Progenitor cell of endocrine pancreas (in vitro differentiated cells): ENCODE measurements around the gene RALGPS1. TPM values are rescaled to one million over a fixed set of nuclear protein-coding genes. Genes with fewer than 3 reads are reported as not detected.

Experiments used
- DNase-seq: peaks from one replicate; pipeline ENCODE4 v3.0.0; 2021; ENCODE audit warnings: low spot score; ENCODE audit not compliant: unreplicated experiment
- H3K27ac Mint-ChIP-seq: 2 replicates; pipeline ENCODE4 v1.8.0; 2021; ENCODE audit warnings: mild to moderate bottlenecking, moderate library complexity, mixed read lengths
- H3K27me3 Mint-ChIP-seq: 2 replicates; pipeline ENCODE4 v1.8.0; 2021; ENCODE audit warnings: mixed read lengths
- H3K36me3 Mint-ChIP-seq: 2 replicates; pipeline ENCODE4 v1.8.0; 2022; ENCODE audit warnings: mixed read lengths; ENCODE audit not compliant: insufficient read depth
- H3K4me1 Mint-ChIP-seq: 2 replicates; pipeline ENCODE4 v1.8.0; 2021; ENCODE audit warnings: low read depth, mixed read lengths
- H3K4me3 Mint-ChIP-seq: 2 replicates; pipeline ENCODE4 v1.8.0; 2021; ENCODE audit warnings: low read depth, mild to moderate bottlenecking, moderate library complexity, mixed read lengths
- H3K9me3 Mint-ChIP-seq: 2 replicates; pipeline ENCODE4 v1.8.0; 2021; ENCODE audit warnings: low read depth, mixed read lengths
- total RNA-seq: library from RNA; stranded (reverse); gene quantifications from 2 replicates; pipeline ENCODE4 v1.2.1, GENCODE V29; 2021
- TF ChIP-seq, protein P1 (sequence below): fragments of 200-600 bp; sonication (generic); IDR thresholded peaks from one replicate; pipeline ENCODE4 v1.5.0; 2021; ENCODE audit warnings: antibody characterized with exemption, mild to moderate bottlenecking; ENCODE audit not compliant: unreplicated experiment

RALGPS1 gene
- total RNA-seq, 1 donor from 2014 or later, result 39.2 TPM

DNA sequence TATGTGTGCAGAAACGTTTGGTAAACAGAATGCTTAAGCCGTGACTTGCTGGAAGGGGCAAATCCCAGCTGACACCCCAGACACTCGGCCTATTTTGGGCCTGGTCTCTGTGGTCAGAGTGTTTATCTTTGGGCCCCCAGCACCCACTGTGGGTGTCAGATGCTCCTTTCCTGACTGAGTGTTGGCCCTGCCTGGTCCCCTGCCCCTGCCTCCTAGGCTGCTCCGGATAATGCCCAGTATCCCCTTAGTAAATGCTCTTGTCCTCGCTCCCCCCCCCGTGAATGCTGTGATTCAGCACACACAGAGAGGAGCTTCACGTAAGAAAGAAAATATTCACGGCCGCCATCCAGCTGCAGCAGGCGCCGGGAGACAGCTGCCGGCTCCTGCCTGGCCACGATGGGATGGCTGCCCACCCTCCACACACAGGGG lies 219.2 kb downstream of the RALGPS1 start:
- Mint-ChIP-seq H3K4me1 (peaks cover 36% of the 10 kb centered on the region), H3K36me3 (no peaks in the 10 kb centered on the region), H3K4me3 (no peak overlapping the region), H3K27ac (no peak overlapping the region), H3K27me3 (peaks cover 23% of the 10 kb centered on the region), H3K9me3 (no peaks in the 10 kb centered on the region)
- TF ChIP-seq, protein P1, sequence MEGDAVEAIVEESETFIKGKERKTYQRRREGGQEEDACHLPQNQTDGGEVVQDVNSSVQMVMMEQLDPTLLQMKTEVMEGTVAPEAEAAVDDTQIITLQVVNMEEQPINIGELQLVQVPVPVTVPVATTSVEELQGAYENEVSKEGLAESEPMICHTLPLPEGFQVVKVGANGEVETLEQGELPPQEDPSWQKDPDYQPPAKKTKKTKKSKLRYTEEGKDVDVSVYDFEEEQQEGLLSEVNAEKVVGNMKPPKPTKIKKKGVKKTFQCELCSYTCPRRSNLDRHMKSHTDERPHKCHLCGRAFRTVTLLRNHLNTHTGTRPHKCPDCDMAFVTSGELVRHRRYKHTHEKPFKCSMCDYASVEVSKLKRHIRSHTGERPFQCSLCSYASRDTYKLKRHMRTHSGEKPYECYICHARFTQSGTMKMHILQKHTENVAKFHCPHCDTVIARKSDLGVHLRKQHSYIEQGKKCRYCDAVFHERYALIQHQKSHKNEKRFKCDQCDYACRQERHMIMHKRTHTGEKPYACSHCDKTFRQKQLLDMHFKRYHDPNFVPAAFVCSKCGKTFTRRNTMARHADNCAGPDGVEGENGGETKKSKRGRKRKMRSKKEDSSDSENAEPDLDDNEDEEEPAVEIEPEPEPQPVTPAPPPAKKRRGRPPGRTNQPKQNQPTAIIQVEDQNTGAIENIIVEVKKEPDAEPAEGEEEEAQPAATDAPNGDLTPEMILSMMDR, result no peak
- DNase-seq, result no peak

DNA sequence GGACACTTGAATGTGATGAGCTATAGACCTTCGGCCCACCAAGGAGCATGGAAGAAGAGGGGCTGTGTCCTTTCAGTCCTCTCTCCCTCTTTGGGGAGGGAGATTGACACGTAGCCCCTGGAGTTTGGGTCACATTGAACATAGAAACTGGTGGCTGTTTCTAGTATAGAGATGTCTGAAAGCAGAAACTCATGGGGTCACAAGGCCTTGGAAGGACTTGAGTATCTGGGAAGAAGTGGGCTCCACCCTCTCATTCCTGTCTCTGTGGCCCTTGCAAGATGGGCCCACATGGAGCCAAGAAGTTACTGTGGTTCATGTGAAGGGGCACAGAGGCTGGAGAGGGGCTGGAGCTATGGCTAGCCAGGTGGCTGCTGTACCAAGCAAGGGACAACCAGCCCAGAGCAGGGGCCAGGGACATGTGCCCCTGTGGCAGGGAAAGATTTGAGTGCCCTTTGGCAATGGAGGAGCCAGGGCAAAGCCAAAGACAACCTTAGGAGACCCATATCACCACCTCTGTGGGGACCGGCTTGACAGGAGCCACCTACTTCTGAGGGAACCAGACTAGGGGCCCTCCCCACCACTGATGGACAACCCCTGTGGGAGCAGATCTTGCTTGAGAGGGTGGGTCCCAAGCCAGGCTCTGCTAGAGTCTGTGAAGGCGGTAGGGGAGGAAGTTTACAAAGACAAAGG lies 220.6 kb downstream of the RALGPS1 start:
- H3K36me3 Mint-ChIP-seq, result no peaks in the 10 kb centered on the region

GRCh38 chr9:127136081-127136879 lies 221.7 kb downstream of the RALGPS1 start:
- H3K4me1 Mint-ChIP-seq, result peaks cover 19% of the 10 kb centered on the region
- H3K9me3 Mint-ChIP-seq, result no peaks in the 10 kb centered on the region
- H3K36me3 Mint-ChIP-seq, result no peaks in the 10 kb centered on the region
- H3K4me3 Mint-ChIP-seq, result no peak overlapping the region
- no peak overlapping the region for H3K27ac Mint-ChIP-seq
- H3K27me3 Mint-ChIP-seq, result peaks cover 23% of the 10 kb centered on the region
- no peak for DNase-seq
- TF ChIP-seq, protein P1, result no peak

More for the DNA sequence above, 220.6 kb downstream of the RALGPS1 start:
- no peak overlapping the region for H3K27ac Mint-ChIP-seq
- TF ChIP-seq, protein P1, result no peak
- H3K4me1 Mint-ChIP-seq, result peaks cover 24% of the 10 kb centered on the region
- H3K27me3 Mint-ChIP-seq, result peaks cover 23% of the 10 kb centered on the region
- H3K4me3 Mint-ChIP-seq, result no peak overlapping the region
- no peaks in the 10 kb centered on the region for H3K9me3 Mint-ChIP-seq
- no peak for DNase-seq

DNA sequence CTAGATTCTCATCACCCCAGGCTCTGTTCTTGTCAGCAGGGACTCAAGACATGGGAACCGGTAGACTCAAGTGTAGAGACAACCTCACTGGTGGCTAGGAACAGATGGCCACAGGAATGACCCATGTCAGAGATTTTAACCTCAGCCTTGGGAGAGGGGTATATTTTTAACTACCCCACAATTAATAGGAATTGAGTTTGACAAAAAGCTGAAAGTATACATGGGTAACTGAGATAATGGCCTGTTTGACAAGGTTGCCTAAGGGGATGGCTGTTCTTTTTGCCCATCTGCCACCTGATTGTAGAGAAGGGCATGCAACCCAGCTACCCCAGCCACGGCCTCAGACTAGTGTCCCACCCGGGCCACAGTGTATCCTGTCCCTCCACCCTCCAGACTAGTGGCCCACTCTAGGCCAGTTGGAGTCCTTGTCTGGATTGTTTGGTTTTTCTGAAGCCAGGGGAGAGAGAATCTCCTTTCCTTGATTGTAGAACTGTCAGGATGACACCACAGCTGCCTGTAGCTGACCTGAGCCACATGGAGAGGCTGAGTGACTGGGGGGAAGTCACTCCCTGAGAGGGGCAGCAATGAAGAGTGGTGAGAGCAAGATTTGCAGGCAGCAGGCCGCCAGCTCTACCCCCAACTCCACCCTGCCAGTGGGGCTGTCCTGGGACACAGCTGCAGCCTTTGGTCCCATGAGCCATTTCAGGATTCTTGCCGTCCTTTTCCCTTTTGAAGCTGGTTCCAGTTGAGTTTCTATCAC lies 222.5 kb downstream of the RALGPS1 start:
- Mint-ChIP-seq H3K27ac (no peak overlapping the region), H3K4me3 (no peak overlapping the region), H3K36me3 (no peaks in the 10 kb centered on the region), H3K27me3 (peaks cover 23% of the 10 kb centered on the region), H3K9me3 (no peaks in the 10 kb centered on the region), H3K4me1 (peaks cover 17% of the 10 kb centered on the region)
- TF ChIP-seq, protein P1, result no peak
- DNase-seq, result no peak
